GM23248 (cell line): Measurements from ENCODE around the gene SPRED1. TPM values are rescaled to one million over a fixed set of nuclear protein-coding genes. Genes with fewer than 3 reads are reported as not detected.

Experiments
- DNase-seq: peaks from one replicate; pipeline ENCODE4 v3.0.0-alpha.2; 2015
- H2AFZ ChIP-seq: fragments of 200-600 bp; sonication (generic); 2 replicates; pipeline ENCODE4 v1.6.1; 2016; ENCODE audit warnings: antibody characterized with exemption
- H3F3A ChIP-seq: fragments of 200-600 bp; sonication (generic); 2 replicates; pipeline ENCODE4 v1.6.1; 2016; ENCODE audit warnings: mild to moderate bottlenecking, antibody characterized with exemption, mixed run types; ENCODE audit not compliant: insufficient read depth
- H3K27ac ChIP-seq: fragments of 200-600 bp; sonication (generic); 2 replicates; pipeline ENCODE4 v1.5.1; 2016; ENCODE audit warnings: mild to moderate bottlenecking
- H3K27me3 ChIP-seq: fragments of 200-600 bp; sonication (generic); replicated peaks from 2 replicates; pipeline ENCODE4 v1.6.1; 2016; ENCODE audit warnings: mild to moderate bottlenecking; ENCODE audit not compliant: insufficient read depth
- H3K36me3 ChIP-seq: fragments of 200-600 bp; sonication (generic); 2 replicates; pipeline ENCODE4 v1.6.1; 2016; ENCODE audit warnings: low read depth, mild to moderate bottlenecking
- H3K4me1 ChIP-seq: fragments of 200-600 bp; sonication (generic); 2 replicates; pipeline ENCODE4 v1.6.1; 2016; ENCODE audit warnings: mild to moderate bottlenecking; ENCODE audit not compliant: insufficient read depth
- H3K4me2 ChIP-seq: fragments of 200-600 bp; sonication (generic); one replicate; pipeline ENCODE4 v1.6.1; 2016; ENCODE audit warnings: mild to moderate bottlenecking; ENCODE audit not compliant: unreplicated experiment
- H3K4me3 ChIP-seq: fragments of 200-600 bp; sonication (generic); 2 replicates; pipeline ENCODE4 v1.5.1; 2016; ENCODE audit warnings: mild to moderate bottlenecking
- H3K79me2 ChIP-seq: fragments of 200-600 bp; sonication (generic); 2 replicates; pipeline ENCODE4 v1.6.1; 2016; ENCODE audit warnings: mild to moderate bottlenecking; ENCODE audit not compliant: insufficient read depth
- H3K9ac ChIP-seq: fragments of 200-600 bp; sonication (generic); 2 replicates; pipeline ENCODE4 v1.6.1; 2016; ENCODE audit warnings: mild to moderate bottlenecking
- H3K9me2 ChIP-seq: fragments of 200-600 bp; sonication (generic); 2 replicates; pipeline ENCODE4 v1.6.1; 2016; ENCODE audit warnings: mixed run types, mild to moderate bottlenecking, moderate library complexity; ENCODE audit not compliant: insufficient read depth
- H3K9me3 ChIP-seq: fragments of 200-600 bp; sonication (generic); one replicate; pipeline ENCODE4 v1.6.1; 2017; ENCODE audit warnings: low read depth
- H4K20me1 ChIP-seq: fragments of 200-600 bp; sonication (generic); 2 replicates; pipeline ENCODE4 v1.6.0; 2016; ENCODE audit not compliant: insufficient read depth
- EZH2 ChIP-seq: fragments of 200-600 bp; sonication (generic); IDR thresholded peaks from 2 replicates; pipeline ENCODE4 v1.6.1; 2018; ENCODE audit warnings: antibody characterized with exemption, mild to moderate bottlenecking; ENCODE audit not compliant: insufficient read depth, poor library complexity, severe bottlenecking
- EZH2phosphoT487 ChIP-seq: fragments of 200-600 bp; sonication (generic); IDR thresholded peaks from 2 replicates; pipeline ENCODE4 v1.6.1; 2018; ENCODE audit warnings: antibody characterized with exemption, moderate library complexity, mild to moderate bottlenecking, low read depth; ENCODE audit not compliant: insufficient read depth
- WGBS, 2 experiments: methylation state at CpG; one replicate each; pipeline ENCODE4 v1.1.6; 2015 to 2017; ENCODE audit warnings: low lambda C conversion rate in 2 of 2, low coverage in 1 of 2; ENCODE audit errors: missing lambda C conversion rate in 2 of 2; 5-methylcytosine and 5-hydroxymethylcytosine counted together
- in situ Hi-C: fragments of 300-500 bp; cut with MboI; formaldehyde crosslinking; loops from 2 replicates; pipeline ENCODE4 v1.15.0; 2020
- polyA plus RNA-seq: library from polyadenylated mRNA; unstranded; fragments of >200 nt; fragmentation: Nextera tagmentation; extraction: Ambion mirVana; gene quantifications from 2 replicates; pipeline ENCODE4 v1.2.1, GENCODE V29; 2016
- total RNA-seq: library from RNA; depleted of rRNA; stranded (reverse); fragments of >200 nt; shearing (Covaris generic); gene quantifications from 2 replicates; pipeline ENCODE4 v1.2.3, GENCODE V29; 2014

SPRED1 gene
- total and polyA plus RNA-seq, 2 experiments from 2014 or later, result 11.6 to 34.0 TPM

- H3K27me3 ChIP-seq, result no peaks in the 10 kb centered on the region
- no peak for TF ChIP-seq EZH2phosphoT487
- no peak for TF ChIP-seq EZH2
These were observed 10.6 kb upstream of the SPRED1 start for GRCh38 chr15:38242055-38242454.

GRCh38 chr15:38243278-38244055 lies 9.2 kb upstream of the SPRED1 start:
- Histone ChIP-seq H3K27me3 (no peaks in the 10 kb centered on the region), H3K4me1 (no peaks in the 10 kb centered on the region), H4K20me1 (no peaks in the 10 kb centered on the region), H3K27ac (no peak overlapping the region), H3K36me3 (no peaks in the 10 kb centered on the region), H3K9me2 (no peaks in the 10 kb centered on the region), H3K4me2 (no peak overlapping the region), H2AFZ (no peak overlapping the region), H3K9me3 (no peaks in the 10 kb centered on the region), H3F3A (no peaks in the 10 kb centered on the region), H3K4me3 (no peak overlapping the region), H3K79me2 (no peaks in the 10 kb centered on the region), H3K9ac (no peak overlapping the region)
- in situ Hi-C loops, result no loop called here
- no peak for TF ChIP-seq EZH2phosphoT487
- TF ChIP-seq EZH2, result no peak
- WGBS, 2 experiments, result 73 to 75% methylated on average over 6 of the region's 6 CpGs
- DNase-seq, result no peak

More at GRCh38 chr15:38242055-38242454, 10.6 kb upstream of the SPRED1 start:
- no peaks in the 10 kb centered on the region for H3F3A ChIP-seq
- no peaks in the 10 kb centered on the region for H3K9me2 ChIP-seq
- no peak overlapping the region for H3K9ac ChIP-seq
- H3K9me3 ChIP-seq, result no peaks in the 10 kb centered on the region
- in situ Hi-C loops, result no loop called here
- H4K20me1 ChIP-seq, result no peaks in the 10 kb centered on the region
- no peak overlapping the region for H3K27ac ChIP-seq
- H3K36me3 ChIP-seq, result no peaks in the 10 kb centered on the region
- no peaks in the 10 kb centered on the region for H3K4me1 ChIP-seq
- H2AFZ ChIP-seq, result no peak overlapping the region
- H3K79me2 ChIP-seq, result no peaks in the 10 kb centered on the region
- WGBS, 2 experiments, result 86 to 89% methylated on average over 2 of the region's 2 CpGs
- no peak overlapping the region for H3K4me2 ChIP-seq
- DNase-seq, result no peak
- no peak overlapping the region for H3K4me3 ChIP-seq

GRCh38 chr15:38247336-38247735 lies 5.3 kb upstream of the SPRED1 start:
- Histone ChIP-seq H3K27ac (no peak overlapping the region), H3K4me3 (no peak overlapping the region), H3K4me2 (no peak overlapping the region), H3K9ac (no peak overlapping the region), H4K20me1 (no peaks in the 10 kb centered on the region), H2AFZ (no peak overlapping the region), H3K4me1 (peaks cover 4% of the 10 kb centered on the region; the same call in 1 of the 2 replicates), H3F3A (peaks cover 9% of the 10 kb centered on the region), H3K9me2 (no peaks in the 10 kb centered on the region), H3K36me3 (no peaks in the 10 kb centered on the region), H3K79me2 (no peaks in the 10 kb centered on the region), H3K27me3 (no peaks in the 10 kb centered on the region), H3K9me3 (no peaks in the 10 kb centered on the region)
- no peak for DNase-seq
- WGBS, 2 experiments, result 91% methylated on average over 3 of the region's 3 CpGs
- in situ Hi-C loops, result no loop called here
- no peak for TF ChIP-seq EZH2phosphoT487
- no peak for TF ChIP-seq EZH2

DNA sequence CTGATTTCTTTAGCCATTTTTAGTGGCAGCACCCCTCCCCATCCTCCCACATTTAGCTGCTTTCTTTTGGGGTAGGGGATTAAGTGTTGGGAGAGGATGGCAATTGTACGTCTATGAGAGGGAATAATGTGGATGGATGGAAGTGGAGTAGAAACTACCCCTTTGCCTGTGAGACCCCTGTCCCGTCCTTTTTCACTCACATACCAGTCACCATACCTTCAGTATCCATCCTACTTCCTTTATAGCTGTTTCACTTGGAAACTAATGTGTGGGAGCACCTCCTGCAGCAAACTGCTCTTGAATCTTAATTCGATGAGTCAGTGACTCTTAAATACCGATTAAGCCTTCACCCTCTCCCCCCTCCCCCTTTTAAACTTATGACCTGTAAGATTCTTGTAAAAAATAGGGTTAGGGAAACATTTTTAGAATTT lies 730 bp downstream of the SPRED1 start:
- peaks cover 43% of the 10 kb centered on the region for H3F3A ChIP-seq
- peaks cover 57% of the 10 kb centered on the region for H3K79me2 ChIP-seq
- in situ Hi-C loops, result no loop called here
- peak overlapping the region; percentile 86 for H3K4me3 ChIP-seq
- H3K27ac ChIP-seq, result peak overlapping the region; percentile 92
- no peaks in the 10 kb centered on the region for H3K36me3 ChIP-seq
- peaks cover 37% of the 10 kb centered on the region for H3K4me1 ChIP-seq
- no peaks in the 10 kb centered on the region for H3K9me2 ChIP-seq
- H2AFZ ChIP-seq, result peak overlapping the region; percentile 89
- WGBS, 2 experiments, result 0 to 3% methylated on average over 4 of the region's 4 CpGs
- H3K27me3 ChIP-seq, result no peaks in the 10 kb centered on the region
- peak; percentile 84 for DNase-seq
- peak overlapping the region; percentile 99 for H3K4me2 ChIP-seq
- TF ChIP-seq EZH2phosphoT487, result no peak
- no peak for TF ChIP-seq EZH2
- peak overlapping the region; percentile 91 for H3K9ac ChIP-seq
- no peaks in the 10 kb centered on the region for H3K9me3 ChIP-seq
- H4K20me1 ChIP-seq, result peaks cover 6% of the 10 kb centered on the region; the same call in 1 of the 2 replicates
